Activated CD4-positive, alpha-beta memory T cell treated with anti-CD3 and anti-CD28 coated beads for 36 hours (primary cell): Measurements from ENCODE around the gene COP1. TPM values are rescaled to one million over a fixed set of nuclear protein-coding genes. Genes with fewer than 3 reads are reported as not detected.
"Not testable (repeated sequence)": the region's sequence is repeated elsewhere in the genome, so short reads cannot be mapped to it uniquely, and the experiment has no call there.

Source experiments
- CTCF ChIA-PET: fragments of 350-600 bp; sonication (Branson Sonifier 250); formaldehyde crosslinking; loops from one replicate; lab custom pipeline; 2021; ENCODE audit warnings: antibody characterized with exemption, inconsistent platforms; lab: Charles Lee
- POLR2A ChIA-PET: fragments of 350-600 bp; sonication (Branson Sonifier 250); formaldehyde crosslinking; loops from one replicate; lab custom pipeline; 2021; ENCODE audit warnings: antibody characterized with exemption; lab: Charles Lee
- DNase-seq: peaks from one replicate; pipeline ENCODE4 v3.0.0-alpha.2; 2020
- H3K27ac Mint-ChIP-seq: one replicate; pipeline ENCODE4 v1.8.0; 2021; ENCODE audit warnings: mixed read lengths
- H3K27me3 Mint-ChIP-seq: one replicate; pipeline ENCODE4 v1.8.0; 2021; ENCODE audit warnings: mixed read lengths
- H3K36me3 Mint-ChIP-seq: one replicate; pipeline ENCODE4 v1.8.0; 2021; ENCODE audit warnings: mixed read lengths
- H3K4me1 Mint-ChIP-seq: one replicate; pipeline ENCODE4 v1.8.0; 2021; ENCODE audit warnings: low read depth, mixed read lengths
- H3K4me3 Mint-ChIP-seq: one replicate; pipeline ENCODE4 v1.8.0; 2021; ENCODE audit warnings: mild to moderate bottlenecking, mixed read lengths
- H3K9me3 Mint-ChIP-seq: one replicate; pipeline ENCODE4 v1.8.0; 2021; ENCODE audit warnings: mixed read lengths
- intact Hi-C: fragments of 100-400 bp; cut with micrococcal nuclease; formaldehyde crosslinking; loops from one replicate; pipeline ENCODE4 v1.15.1; 2023
- total RNA-seq, 2 experiments: library from RNA; stranded (reverse); gene quantifications; one replicate each; pipeline ENCODE4 v1.2.3, GENCODE V29; 2021

The COP1 gene
- total RNA-seq, 2 experiments from 2014 or later: 34.2 to 34.7 TPM

GRCh38 chr1:176027934-176028333 is 179.2 kb downstream of the COP1 start:
- H3K9me3 Mint-ChIP-seq, H3K4me3 Mint-ChIP-seq, H3K27me3 Mint-ChIP-seq, CTCF ChIA-PET: not testable (repeated sequence)
- DNase-seq: peak; percentile 41
- peak overlapping the region; percentile 10 for H3K27ac Mint-ChIP-seq
- H3K4me1 Mint-ChIP-seq: peaks cover 17% of the 10 kb centered on the region
- intact Hi-C loops: loop anchor here (5.0 to 10.0 kb wide), 2 partner anchors 134 to 177 kb away; partner anchors contain the start of gene COP1
- H3K36me3 Mint-ChIP-seq: peaks cover 29% of the 10 kb centered on the region
- POLR2A ChIA-PET: interaction anchor here (0.6 kb wide), 1 partner anchor 40 kb away, joined by 3 read pairs; no protein-coding TSS in a partner anchor

GRCh38 chr1:176022574-176022973 is 184.5 kb downstream of the COP1 start:
- ChIA-PET CTCF (no interaction called here), POLR2A (no interaction called here)
- no peak for DNase-seq
- Mint-ChIP-seq H3K9me3 (no peaks in the 10 kb centered on the region), H3K36me3 (peaks cover 28% of the 10 kb centered on the region), H3K4me1 (peaks cover 13% of the 10 kb centered on the region), H3K27ac (no peak overlapping the region), H3K27me3 (no peaks in the 10 kb centered on the region), H3K4me3 (no peak overlapping the region)
- intact Hi-C loops: loop anchor here (10.0 kb wide), 1 partner anchor 182 kb away; the partner anchor contains the start of gene COP1

GRCh38 chr1:176017722-176018121 is 189.4 kb downstream of the COP1 start:
- intact Hi-C loops: no loop called here
- Mint-ChIP-seq H3K4me1 (peaks cover under 1% of the 10 kb centered on the region), H3K9me3 (no peaks in the 10 kb centered on the region), H3K4me3 (no peak overlapping the region), H3K27ac (no peak overlapping the region), H3K36me3 (peaks cover 27% of the 10 kb centered on the region), H3K27me3 (no peaks in the 10 kb centered on the region)
- DNase-seq: no peak
- CTCF ChIA-PET: no interaction called here
- POLR2A ChIA-PET: no interaction called here

- Mint-ChIP-seq H3K36me3 (peaks cover 23% of the 10 kb centered on the region), H3K9me3 (peaks cover 2% of the 10 kb centered on the region), H3K4me3 (no peak overlapping the region), H3K4me1 (no peaks in the 10 kb centered on the region), H3K27me3 (no peaks in the 10 kb centered on the region), H3K27ac (no peak overlapping the region)
- CTCF ChIA-PET: no interaction called here
- POLR2A ChIA-PET: no interaction called here
- DNase-seq: no peak
- intact Hi-C loops: no loop called here
Measured at GRCh38 chr1:176009951-176010350, 197.1 kb downstream of the COP1 start.

GRCh38 chr1:176007756-176008389 is 199.2 kb downstream of the COP1 start:
- CTCF ChIA-PET, POLR2A ChIA-PET, H3K4me1 Mint-ChIP-seq, H3K27ac Mint-ChIP-seq, H3K4me3 Mint-ChIP-seq, H3K9me3 Mint-ChIP-seq, intact Hi-C loops, H3K27me3 Mint-ChIP-seq, DNase-seq: not testable (repeated sequence)
- H3K36me3 Mint-ChIP-seq: peaks cover 17% of the 10 kb centered on the region

DNA sequence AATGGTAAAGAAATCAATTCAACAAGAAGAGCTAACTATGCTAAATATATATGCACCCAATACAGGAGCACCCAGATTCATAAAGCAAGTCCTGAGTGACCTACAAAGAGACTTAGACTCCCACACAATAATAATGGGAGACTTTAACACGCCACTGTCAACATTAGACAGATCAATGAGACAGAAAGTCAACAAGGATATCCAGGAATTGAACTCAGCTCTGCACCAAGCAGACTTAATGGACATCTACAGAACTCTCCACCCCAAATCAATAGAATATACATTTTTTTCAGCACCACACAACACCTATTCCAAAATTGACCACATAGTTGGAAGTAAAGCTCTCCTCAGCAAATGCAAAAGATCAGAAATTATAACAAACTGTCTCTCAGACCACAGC is 212.4 kb downstream of the COP1 start:
- H3K4me3 Mint-ChIP-seq, CTCF ChIA-PET, DNase-seq, H3K4me1 Mint-ChIP-seq, H3K27me3 Mint-ChIP-seq, H3K27ac Mint-ChIP-seq, intact Hi-C loops, POLR2A ChIA-PET: not testable (repeated sequence)
- Mint-ChIP-seq H3K9me3 (peaks cover 12% of the 10 kb centered on the region), H3K36me3 (peaks cover 27% of the 10 kb centered on the region)

DNA sequence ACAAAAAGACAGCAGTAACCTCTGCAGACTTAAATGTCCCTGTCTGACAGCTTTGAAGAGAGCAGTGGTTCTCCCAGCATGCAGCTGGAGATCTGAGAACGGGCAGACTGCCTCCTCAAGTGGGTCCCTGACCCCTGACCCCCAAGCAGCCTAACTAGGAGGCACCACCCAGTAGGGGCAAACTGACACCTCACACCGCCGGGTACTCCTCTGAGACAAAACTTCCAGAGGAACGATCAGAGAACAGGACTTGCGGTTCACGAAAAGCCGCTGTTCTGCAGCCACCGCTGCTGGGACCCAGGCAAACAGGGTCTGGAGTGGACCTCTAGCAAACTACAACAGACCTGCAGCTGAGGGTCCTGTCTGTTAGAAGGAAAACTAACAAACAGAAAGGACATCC is 214.3 kb downstream of the COP1 start:
- intact Hi-C loops, H3K27me3 Mint-ChIP-seq, POLR2A ChIA-PET, H3K27ac Mint-ChIP-seq, CTCF ChIA-PET, H3K4me3 Mint-ChIP-seq, DNase-seq, H3K9me3 Mint-ChIP-seq, H3K4me1 Mint-ChIP-seq: not testable (repeated sequence)
- peaks cover 34% of the 10 kb centered on the region for H3K36me3 Mint-ChIP-seq

DNA sequence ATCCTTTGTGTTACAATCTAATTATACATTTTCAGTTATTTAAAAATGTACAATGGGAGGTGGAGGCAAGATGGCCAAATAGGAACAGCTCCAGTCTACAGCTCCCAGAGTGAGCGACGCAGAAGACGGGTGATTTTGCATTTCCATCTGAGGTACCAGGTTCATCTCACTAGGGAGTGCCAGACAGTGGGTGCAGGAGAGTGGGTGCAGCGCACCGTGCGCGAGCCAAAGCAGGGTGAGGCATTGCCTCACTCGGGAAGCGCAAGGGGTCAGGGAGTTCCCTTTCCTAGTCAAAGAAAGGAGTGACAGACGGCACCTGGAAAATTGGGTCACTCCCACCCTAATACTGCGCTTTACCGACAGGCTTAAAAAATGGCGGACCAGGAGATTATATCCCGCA is 214.9 kb downstream of the COP1 start:
- intact Hi-C loops, H3K4me1 Mint-ChIP-seq, DNase-seq, H3K9me3 Mint-ChIP-seq, POLR2A ChIA-PET, H3K4me3 Mint-ChIP-seq, H3K27ac Mint-ChIP-seq, H3K27me3 Mint-ChIP-seq, CTCF ChIA-PET: not testable (repeated sequence)
- H3K36me3 Mint-ChIP-seq: peaks cover 34% of the 10 kb centered on the region

DNA sequence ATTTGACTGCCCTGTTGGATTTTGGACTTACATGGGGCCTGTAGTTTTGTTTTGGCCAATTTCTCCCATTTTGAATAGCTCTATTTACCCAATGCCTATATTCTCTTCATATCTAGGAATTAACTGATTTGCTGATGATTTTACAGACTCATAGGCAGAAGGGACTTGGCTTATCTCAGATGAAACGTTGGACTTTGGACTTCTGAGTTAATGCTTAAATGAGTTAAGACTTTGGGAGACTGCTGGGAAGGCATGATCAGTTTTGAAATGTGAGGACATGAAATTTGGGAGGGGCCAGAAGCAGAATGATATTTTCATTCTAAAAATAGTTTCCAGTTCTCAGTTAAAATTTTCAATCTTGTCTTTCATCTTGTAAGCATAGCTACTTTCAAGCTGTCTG is 222.3 kb downstream of the COP1 start:
- Mint-ChIP-seq H3K4me3 (no peak overlapping the region), H3K27me3 (no peaks in the 10 kb centered on the region), H3K4me1 (no peaks in the 10 kb centered on the region), H3K27ac (no peak overlapping the region), H3K36me3 (peaks cover 68% of the 10 kb centered on the region), H3K9me3 (peaks cover 31% of the 10 kb centered on the region)
- ChIA-PET POLR2A (no interaction called here), CTCF (no interaction called here)
- DNase-seq: no peak
- intact Hi-C loops: no loop called here

DNA sequence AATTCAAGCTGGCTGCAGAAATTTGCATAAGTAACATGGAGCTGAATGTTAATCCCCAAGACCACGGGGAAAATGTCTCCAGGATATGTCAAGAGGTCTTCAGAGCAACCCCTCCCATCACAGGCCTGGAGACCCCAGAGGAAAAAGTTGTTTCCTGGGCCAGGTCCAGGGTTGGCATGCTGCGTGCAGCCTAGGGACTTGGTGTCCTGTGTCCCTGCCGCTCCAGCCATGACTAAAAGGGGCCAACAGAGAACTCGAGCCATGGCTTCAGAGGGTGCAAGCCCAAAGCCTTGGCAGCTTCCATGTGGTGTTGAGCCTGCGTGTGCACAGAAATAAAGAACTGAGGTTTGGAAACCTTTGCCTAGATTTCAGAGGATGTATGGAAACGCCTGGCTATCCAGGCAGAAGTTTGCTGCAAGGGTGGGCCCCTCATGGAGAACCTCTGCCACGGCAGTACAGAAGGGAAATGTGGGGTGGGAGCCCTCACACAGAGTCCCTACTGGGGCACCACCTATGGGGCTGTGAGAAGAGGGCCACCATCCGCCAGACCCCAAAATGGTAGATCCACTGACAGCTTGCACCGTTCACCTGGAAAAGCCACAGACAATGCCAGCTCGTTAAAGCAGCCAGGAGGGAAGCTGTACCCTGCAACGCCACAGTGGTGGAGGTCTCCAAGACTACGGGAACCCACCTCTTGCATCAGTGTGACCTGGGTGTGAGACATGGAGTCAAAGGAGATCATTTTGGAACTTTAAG is 222.9 kb downstream of the COP1 start:
- Mint-ChIP-seq H3K27me3 (no peaks in the 10 kb centered on the region), H3K27ac (no peak overlapping the region), H3K4me1 (peaks cover 1% of the 10 kb centered on the region), H3K36me3 (peaks cover 67% of the 10 kb centered on the region), H3K4me3 (no peak overlapping the region), H3K9me3 (peaks cover 31% of the 10 kb centered on the region)
- intact Hi-C loops: no loop called here
- DNase-seq: no peak
- POLR2A ChIA-PET: no interaction called here
- CTCF ChIA-PET: no interaction called here

- DNase-seq, H3K27ac Mint-ChIP-seq, CTCF ChIA-PET, H3K27me3 Mint-ChIP-seq, H3K4me1 Mint-ChIP-seq, intact Hi-C loops, POLR2A ChIA-PET, H3K4me3 Mint-ChIP-seq: not testable (repeated sequence)
- peaks cover 31% of the 10 kb centered on the region for H3K9me3 Mint-ChIP-seq
- peaks cover 62% of the 10 kb centered on the region for H3K36me3 Mint-ChIP-seq
Measured at GRCh38 chr1:175983363-175983762, 223.7 kb downstream of the COP1 start.

- peaks cover 50% of the 10 kb centered on the region for H3K36me3 Mint-ChIP-seq
- H3K4me1 Mint-ChIP-seq: peaks cover 4% of the 10 kb centered on the region
- CTCF ChIA-PET: no interaction called here
- no peak overlapping the region for H3K27ac Mint-ChIP-seq
- POLR2A ChIA-PET: no interaction called here
- intact Hi-C loops: no loop called here
- H3K9me3 Mint-ChIP-seq: peaks cover 31% of the 10 kb centered on the region
- no peak for DNase-seq
- no peaks in the 10 kb centered on the region for H3K27me3 Mint-ChIP-seq
- H3K4me3 Mint-ChIP-seq: no peak overlapping the region
Measured at GRCh38 chr1:175981128-175981527, 226.0 kb downstream of the COP1 start.
